NB4 (cell line): Measurements from ENCODE around the gene CNTNAP4.

Experiments
- CTCF ChIP-seq: IDR thresholded peaks from one replicate; pipeline ENCODE4 v1.5.1; 2012; ENCODE audit warnings: low read depth, low read length
- POLR2A ChIP-seq: IDR thresholded peaks from 2 replicates; pipeline ENCODE4 v1.6.1; 2011; ENCODE audit warnings: mild to moderate bottlenecking; ENCODE audit not compliant: insufficient read length; ENCODE audit errors: extremely low read depth

- TF ChIP-seq CTCF, result no peak
- no peak for TF ChIP-seq POLR2A
Measured at GRCh38 chr16:76532188-76532973, 255.2 kb downstream of the CNTNAP4 start.
